Measurements from ENCODE around the gene SFXN5. TPM values are rescaled to one million over a fixed set of nuclear protein-coding genes. Genes with fewer than 3 reads are reported as not detected.

Gene SFXN5
- total and polyA plus RNA-seq, 2 donors (not counting 3 experiments of a cell fraction or from before 2014, with no cell fraction given) = 18.7 to 28.6 TPM

DNA sequence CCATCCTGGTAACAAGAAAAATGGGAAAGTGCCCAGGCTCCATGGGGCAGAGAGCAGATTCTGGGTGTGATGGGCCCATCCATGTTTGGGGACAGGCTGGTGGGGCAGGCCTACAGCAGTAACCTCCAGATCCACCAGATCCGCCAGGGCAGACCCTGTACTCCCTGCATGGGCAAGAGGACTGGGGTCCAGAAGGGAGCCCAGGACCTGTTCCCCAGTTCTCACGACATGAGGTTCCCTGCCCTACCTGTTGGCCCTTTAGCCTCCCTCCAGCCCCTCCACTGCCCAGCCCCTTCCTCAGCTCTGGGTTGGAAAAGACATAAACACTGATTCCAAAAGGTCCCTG, 115.5 kb downstream of the SFXN5 start:
- no peaks in the 10 kb centered on the region for H3K79me2 ChIP-seq (ENCODE audit: control insufficient read depth, insufficient read depth, low read length)
- H3K36me3 ChIP-seq (ENCODE audit: control insufficient read depth in 2 of 2, extremely low read depth in 1 of 2, insufficient read depth in 2 of 2, low read length in 2 of 2) = no peaks in the 10 kb centered on the region
- BruUV-seq (replicated peaks) = no TSS peak
- intact Hi-C loops (cut with micrococcal nuclease) (no loop called here), dilution Hi-C loops (cut with MboI; ENCODE audit: extremely low pct_ligation_motif_present, low sequenced_read_pairs) (no loop called here)
- H3K27me3 ChIP-seq (ENCODE audit: control insufficient read depth in 2 of 2, insufficient read depth in 2 of 2, low read length in 2 of 2) = no peaks in the 10 kb centered on the region
- no peaks in the 10 kb centered on the region for H3K9me3 ChIP-seq (replicated peaks; ENCODE audit: control insufficient read depth, insufficient read depth, low read length)
- no peak overlapping the region for H2AFZ ChIP-seq (ENCODE audit: low read depth, low read length)
- POLR2A ChIA-PET = no interaction called here
- H3K27ac ChIP-seq (ENCODE audit: insufficient read depth, low read depth, low read length) = no peak overlapping the region
- TF ChIP-seq MYC (IDR thresholded peaks at IDR 0.05; ENCODE audit: low read depth, low read length) (no peak), FOS (IDR thresholded peaks at IDR 0.05; ENCODE audit: borderline replicate concordance, insufficient read depth, low read length) (no peak), POLR2AphosphoS5 (IDR thresholded peaks at IDR 0.05; ENCODE audit: insufficient read depth, low read depth, low read length) (no peak), EZH2 (IDR thresholded peaks at IDR 0.05; ENCODE audit: borderline replicate concordance, low read depth, low read length, severe bottlenecking) (no peak), POLR2A (IDR thresholded peaks at IDR 0.05; ENCODE audit: low read depth, low read length) (no peak), JUN (IDR thresholded peaks at IDR 0.05; ENCODE audit: borderline replicate concordance, insufficient read depth, insufficient read length, low read depth) (no peak), GATA2 (IDR thresholded peaks at IDR 0.05; ENCODE audit: insufficient read depth, insufficient read length, low read depth, low read length) (no peak)
- TF ChIP-seq, protein P1, sequence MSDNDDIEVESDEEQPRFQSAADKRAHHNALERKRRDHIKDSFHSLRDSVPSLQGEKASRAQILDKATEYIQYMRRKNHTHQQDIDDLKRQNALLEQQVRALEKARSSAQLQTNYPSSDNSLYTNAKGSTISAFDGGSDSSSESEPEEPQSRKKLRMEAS (IDR thresholded peaks at IDR 0.05; ENCODE audit: insufficient read depth, insufficient read length) = no peak
- TF ChIP-seq, protein P2, sequence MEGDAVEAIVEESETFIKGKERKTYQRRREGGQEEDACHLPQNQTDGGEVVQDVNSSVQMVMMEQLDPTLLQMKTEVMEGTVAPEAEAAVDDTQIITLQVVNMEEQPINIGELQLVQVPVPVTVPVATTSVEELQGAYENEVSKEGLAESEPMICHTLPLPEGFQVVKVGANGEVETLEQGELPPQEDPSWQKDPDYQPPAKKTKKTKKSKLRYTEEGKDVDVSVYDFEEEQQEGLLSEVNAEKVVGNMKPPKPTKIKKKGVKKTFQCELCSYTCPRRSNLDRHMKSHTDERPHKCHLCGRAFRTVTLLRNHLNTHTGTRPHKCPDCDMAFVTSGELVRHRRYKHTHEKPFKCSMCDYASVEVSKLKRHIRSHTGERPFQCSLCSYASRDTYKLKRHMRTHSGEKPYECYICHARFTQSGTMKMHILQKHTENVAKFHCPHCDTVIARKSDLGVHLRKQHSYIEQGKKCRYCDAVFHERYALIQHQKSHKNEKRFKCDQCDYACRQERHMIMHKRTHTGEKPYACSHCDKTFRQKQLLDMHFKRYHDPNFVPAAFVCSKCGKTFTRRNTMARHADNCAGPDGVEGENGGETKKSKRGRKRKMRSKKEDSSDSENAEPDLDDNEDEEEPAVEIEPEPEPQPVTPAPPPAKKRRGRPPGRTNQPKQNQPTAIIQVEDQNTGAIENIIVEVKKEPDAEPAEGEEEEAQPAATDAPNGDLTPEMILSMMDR (IDR thresholded peaks at IDR 0.05; ENCODE audit: extremely low read depth in 1 of 2, insufficient read depth in 1 of 2, low read depth in 1 of 2, low read length in 2 of 2) = no peak
- H3K4me3 ChIP-seq (replicated peaks in 1 of 3; ENCODE audit: insufficient read depth in 1 of 3, low read depth in 1 of 3, low read length in 3 of 3) = no peak overlapping the region
- H3K9me1 ChIP-seq (replicated peaks; ENCODE audit: control insufficient read depth, extremely low read depth, insufficient read depth, low read length) = no peaks in the 10 kb centered on the region
- no peaks in the 10 kb centered on the region for H4K20me1 ChIP-seq (replicated peaks; ENCODE audit: control insufficient read depth, extremely low read depth, insufficient read depth, low read length)
- FAIRE-seq = no peak
- no peak overlapping the region for H3K9ac ChIP-seq (replicated peaks; ENCODE audit: extremely low read depth, insufficient read depth, low read length)
- H3K4me1 ChIP-seq (ENCODE audit: control insufficient read depth, extremely low read depth, insufficient read depth, low read length) = no peaks in the 10 kb centered on the region
- no peak for DNase-seq (ENCODE audit: low read depth, low spot score)
- no peak overlapping the region for H3K4me2 ChIP-seq (ENCODE audit: insufficient read depth, low read length)
- CTCF ChIA-PET = no interaction called here
